GM18520 (cell line): Measurements from ENCODE around the gene CARD10.

Experiments
- ATAC-seq: cut with Tn5 transposase; IDR thresholded peaks from one replicate; pipeline ENCODE4 v1.9.1; 2021; ENCODE audit not compliant: unreplicated experiment

The CARD10 gene

GRCh38 chr22:37504964-37505363 lies 14.3 kb downstream of the CARD10 start:
- ATAC-seq, result no peak

- ATAC-seq, result no peak
These were observed 15.4 kb downstream of the CARD10 start for GRCh38 chr22:37503850-37504249.

DNA sequence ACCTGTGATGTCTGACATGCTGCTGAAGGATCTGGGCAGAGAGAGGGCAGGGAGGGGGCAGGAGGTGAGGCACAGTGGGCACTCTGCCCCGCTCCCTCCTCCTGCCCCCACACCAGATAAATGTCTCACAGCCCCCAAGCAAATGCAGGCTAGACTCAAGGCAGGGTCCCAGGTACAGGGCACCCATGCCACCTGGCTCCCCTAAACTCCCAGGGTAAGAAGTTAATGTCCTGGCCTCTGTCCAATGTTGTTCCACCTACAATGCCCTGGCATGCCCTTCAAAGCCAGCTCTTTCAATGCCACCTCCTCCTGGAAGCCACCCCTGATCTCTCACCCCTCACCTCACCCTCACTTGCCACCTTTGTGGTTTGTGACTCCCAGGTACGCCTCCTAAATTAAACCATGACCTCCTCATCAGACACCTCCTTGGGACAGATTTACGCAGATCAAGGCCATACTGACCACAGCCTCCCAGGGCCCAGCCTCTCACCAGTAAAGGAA lies 16.0 kb downstream of the CARD10 start:
- no peak for ATAC-seq

DNA sequence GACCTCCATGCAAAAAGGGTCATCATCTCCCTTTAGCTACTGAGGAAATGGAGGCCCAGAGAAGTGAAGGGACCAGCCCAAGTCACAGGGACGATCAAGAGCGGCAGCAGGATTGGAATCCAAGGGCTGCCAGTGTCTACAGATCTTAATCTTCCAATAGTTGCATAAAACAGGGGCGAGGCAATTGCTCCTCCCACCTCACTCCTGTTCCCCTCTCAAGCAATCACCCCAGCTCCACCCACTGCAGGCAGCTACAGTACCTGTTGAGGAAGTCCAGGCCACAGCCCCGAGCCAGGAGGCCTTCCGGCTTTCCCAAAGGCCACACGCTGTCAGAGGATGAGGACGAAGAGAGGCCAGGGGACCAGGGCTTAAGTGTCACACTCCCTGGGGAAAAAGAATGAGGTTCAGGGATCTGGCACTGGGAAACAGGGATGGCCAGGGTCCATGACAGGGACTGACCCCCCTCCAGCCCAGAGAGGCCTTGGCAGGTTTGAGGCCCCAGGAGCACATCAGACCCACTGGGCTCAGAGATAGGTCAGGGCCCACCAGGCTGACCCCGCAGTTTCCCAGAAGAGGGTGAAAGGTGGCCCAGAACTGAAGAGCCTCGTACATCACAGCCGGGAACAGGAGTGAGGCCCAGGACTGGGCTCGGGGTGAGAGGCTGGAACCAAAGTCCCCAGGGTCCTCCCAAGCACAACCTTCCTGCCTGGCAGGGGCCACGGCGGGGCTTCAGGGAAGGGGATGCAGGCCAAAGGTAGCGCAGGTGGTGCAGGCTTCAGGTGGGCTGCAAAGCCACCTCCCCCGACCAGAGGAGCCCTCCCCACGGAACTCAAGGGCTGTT lies 16.7 kb downstream of the CARD10 start:
- no peak for ATAC-seq

DNA sequence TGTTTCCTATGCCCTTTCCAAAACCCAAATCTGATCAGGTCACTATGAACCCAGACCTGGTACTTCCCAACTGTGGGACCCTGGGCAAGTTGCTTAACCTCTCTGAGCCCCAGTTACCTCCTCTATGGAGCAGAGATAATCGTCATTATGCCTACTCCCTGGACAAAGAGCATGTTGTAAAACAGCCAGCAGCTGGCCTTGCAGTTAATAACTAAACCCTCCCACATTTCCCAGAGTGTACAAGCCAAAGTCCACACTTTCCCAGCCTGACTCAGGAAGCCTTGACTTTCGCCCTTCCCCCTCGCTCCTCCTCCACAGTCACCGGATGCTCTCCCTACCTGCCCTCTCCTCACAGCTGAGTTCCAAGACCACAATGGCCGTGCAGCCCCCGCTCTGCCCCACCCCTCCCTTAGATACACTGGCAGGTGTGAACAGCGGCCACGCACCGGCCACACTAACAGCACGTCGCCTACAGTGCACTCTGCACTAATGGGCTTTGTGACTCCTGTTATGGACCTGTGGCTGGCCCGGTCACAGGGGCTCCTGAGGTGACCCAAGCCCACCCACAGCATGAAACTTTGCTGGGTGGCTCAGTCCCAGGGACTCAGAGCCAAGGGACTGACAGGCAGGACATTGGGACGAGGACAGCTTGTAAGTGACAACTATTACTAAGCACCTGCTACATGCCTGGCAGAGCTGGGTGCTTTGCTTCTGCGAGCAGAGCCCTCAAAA lies 17.4 kb downstream of the CARD10 start:
- no peak for ATAC-seq

GRCh38 chr22:37500745-37501609 lies 18.2 kb downstream of the CARD10 start:
- no peak for ATAC-seq

DNA sequence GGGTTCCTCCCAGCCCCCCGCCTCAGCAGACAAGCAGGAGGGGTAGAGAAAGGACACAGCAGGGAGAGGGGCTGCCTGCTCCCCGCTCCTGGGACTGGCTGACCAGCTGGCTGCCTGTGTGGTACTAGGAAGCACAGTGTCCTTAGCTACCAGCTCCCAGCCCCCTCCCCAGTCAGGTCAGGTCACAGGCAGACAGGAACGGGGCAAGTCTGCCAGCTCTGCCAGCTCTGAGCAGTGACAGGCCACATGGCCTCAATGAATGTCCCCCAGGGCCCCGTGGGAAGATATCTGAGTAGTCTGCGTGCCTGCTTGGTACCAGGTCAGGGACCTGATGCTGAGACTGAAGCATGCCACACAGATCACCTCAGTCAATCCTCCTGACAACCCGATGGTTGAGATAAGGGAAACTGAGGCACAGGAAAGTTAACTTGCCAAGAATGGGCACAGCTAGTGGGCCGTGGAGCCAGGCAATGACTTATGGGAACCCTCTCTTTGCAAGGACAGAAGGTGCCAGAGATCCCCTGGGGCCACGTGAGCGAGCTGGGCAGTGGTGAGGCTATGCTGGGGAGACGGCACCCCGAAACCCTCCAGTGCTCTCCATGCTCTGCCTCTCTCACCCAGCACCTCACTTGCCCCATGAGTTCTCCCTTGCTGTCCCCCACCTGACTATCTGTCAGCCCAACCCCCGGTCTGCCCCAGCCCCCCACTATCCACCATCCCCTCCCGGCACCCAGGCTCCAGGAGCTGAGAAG lies 19.2 kb downstream of the CARD10 start:
- no peak for ATAC-seq

GRCh38 chr22:37499027-37499707 lies 20.0 kb downstream of the CARD10 start:
- no peak for ATAC-seq

DNA sequence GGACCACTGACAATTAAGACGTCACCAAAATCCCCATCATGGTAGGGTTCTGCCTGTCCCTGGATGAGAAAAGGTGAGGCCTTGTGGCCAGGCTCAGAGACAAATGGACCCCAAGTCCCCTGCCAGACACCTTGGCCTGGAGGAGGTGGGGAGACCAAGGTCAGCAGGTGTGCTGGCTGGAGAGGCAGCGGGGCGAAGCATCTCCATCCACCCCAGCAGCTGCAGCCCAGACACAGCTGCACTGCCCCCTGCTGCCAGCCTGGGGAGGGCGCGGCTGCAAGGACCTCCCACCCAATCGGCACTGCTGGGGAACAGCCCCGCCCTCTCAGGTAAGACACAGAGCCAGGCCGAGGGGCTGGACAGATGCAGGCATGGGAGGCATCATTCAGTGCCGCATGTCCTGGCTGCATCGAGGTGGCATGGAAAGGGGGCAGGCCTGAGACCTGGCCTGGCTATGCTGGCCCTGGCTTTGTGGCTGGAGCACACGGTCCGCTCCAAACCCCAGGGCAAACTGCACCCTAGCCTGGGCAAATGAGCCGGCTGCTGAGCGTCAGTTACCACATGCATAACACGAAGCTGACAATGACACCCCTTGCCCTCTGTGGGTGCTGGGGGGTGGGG lies 20.8 kb downstream of the CARD10 start:
- ATAC-seq, result no peak

GRCh38 chr22:37497062-37497599 lies 22.1 kb downstream of the CARD10 start:
- no peak for ATAC-seq

DNA sequence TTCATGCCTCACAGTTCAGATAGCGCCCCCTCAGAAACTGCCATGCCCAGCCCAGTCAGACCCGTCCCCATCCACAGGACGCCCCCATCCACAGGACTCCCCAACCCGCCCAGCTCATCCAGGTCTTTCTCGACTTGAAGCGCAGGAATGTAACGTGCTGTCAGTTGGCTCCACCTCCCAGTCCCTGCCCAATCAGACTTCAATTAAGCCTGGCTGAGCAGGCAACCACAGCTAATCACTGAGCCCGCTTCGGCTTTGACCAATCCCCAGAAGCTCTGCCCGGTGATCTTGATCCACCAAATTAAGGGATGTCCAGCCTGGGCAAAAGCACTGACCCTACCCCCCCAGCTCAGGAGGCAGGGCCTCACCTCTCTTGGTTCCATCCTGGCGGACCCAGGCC lies 22.6 kb downstream of the CARD10 start:
- ATAC-seq, result no peak

DNA sequence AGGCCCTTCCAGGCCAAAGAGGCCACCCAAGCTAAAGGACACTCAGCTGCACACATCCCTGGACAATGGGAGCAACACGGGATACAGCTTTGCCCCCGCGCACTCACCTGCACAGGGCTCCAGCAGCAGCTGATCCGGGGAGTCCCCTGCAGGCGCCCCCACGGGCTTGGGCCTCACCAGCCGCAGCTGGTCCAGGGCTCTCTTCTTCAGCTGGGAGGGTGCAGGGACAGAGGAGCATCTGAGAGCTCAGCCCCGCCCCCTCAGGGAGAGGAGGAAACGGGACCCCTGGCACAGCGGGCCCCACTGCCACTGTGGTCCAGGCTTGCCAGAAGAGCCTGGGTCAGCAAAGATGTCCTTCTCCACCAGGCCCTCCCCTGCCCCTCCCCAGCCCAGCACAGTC lies 25.2 kb downstream of the CARD10 start:
- ATAC-seq, result no peak

GRCh38 chr22:37492428-37493344 lies 26.5 kb downstream of the CARD10 start:
- no peak for ATAC-seq

DNA sequence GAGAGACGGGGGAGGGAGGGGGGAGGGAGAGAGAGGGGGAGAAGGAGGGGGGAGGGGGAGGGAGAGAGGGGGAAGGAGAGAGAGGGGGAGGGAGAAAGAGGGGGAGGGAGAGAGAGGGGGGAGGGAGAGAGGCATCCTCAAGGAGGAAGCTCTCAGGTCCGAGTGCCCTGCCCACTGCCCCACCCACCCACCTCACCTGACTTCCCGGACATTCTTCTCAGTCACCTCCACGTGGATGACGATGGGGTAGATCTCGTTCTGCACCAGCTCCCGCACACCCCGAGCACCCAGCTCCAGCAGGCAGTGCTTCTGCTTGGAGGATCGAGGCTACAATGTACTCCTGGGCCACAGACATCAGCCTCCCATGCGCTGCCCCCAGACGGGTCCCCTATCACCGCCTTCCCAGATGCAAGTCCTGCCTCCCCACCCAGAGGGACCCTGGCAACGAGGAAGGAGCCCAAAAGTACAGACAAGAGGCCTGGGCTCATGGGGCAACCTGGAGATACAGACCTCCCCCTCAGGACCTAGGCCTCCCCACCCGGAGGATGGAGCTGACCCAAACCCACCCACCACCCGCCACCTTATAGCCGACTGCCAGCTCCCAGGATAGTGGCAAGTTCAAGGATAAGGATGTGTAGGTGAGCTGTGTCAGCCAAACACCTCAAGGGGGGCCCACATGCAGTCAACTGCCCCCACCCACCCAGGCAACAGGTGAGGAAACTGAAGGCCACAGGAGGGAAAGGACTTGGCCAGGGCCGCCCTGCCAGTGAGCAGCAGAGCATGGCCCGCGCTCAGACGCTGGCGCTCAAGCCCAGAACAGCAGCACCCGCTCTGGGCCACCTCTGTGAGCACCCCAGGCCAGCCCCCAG lies 27.4 kb downstream of the CARD10 start:
- ATAC-seq, result no peak

- no peak for ATAC-seq
These were observed 28.1 kb downstream of the CARD10 start for GRCh38 chr22:37491106-37491505.

- ATAC-seq, result no peak
These were observed 29.2 kb downstream of the CARD10 start for GRCh38 chr22:37489983-37490382.
